Measurements from ENCODE around the gene DYRK3.

DNA sequence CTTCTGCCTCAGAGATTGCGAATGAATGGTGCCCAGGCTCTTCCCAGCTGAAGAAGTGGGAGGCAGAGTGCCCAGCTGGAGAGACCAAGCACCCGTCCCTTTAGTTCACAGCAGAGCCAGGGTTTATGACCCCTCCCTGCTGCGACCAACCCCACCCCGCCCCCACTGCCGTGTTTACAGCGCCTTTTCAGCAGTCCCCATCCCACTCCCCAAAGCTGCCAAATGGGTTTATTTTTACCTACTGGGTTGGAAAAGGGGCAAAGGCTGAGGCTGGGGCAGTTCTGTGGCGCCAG lies 23.6 kb downstream of the DYRK3 start:
- TF ChIP-seq, protein P1, sequence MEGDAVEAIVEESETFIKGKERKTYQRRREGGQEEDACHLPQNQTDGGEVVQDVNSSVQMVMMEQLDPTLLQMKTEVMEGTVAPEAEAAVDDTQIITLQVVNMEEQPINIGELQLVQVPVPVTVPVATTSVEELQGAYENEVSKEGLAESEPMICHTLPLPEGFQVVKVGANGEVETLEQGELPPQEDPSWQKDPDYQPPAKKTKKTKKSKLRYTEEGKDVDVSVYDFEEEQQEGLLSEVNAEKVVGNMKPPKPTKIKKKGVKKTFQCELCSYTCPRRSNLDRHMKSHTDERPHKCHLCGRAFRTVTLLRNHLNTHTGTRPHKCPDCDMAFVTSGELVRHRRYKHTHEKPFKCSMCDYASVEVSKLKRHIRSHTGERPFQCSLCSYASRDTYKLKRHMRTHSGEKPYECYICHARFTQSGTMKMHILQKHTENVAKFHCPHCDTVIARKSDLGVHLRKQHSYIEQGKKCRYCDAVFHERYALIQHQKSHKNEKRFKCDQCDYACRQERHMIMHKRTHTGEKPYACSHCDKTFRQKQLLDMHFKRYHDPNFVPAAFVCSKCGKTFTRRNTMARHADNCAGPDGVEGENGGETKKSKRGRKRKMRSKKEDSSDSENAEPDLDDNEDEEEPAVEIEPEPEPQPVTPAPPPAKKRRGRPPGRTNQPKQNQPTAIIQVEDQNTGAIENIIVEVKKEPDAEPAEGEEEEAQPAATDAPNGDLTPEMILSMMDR (IDR thresholded peaks at IDR 0.05): no peak
- no peak for TF ChIP-seq POLR2A (IDR thresholded peaks at IDR 0.05)

Measured in thyroid gland (tissue), 4 donors.